Left kidney (tissue), 2 donors: Measurements from ENCODE around the gene BTBD16. TPM values are rescaled to one million over a fixed set of nuclear protein-coding genes. Genes with fewer than 3 reads are reported as not detected.

Experiments used
- DNase-seq: peaks from one replicate; pipeline ENCODE4 v3.0.0-alpha.2; 2013
- polyA plus RNA-seq: library from polyadenylated mRNA; unstranded; fragments of 120-200 nt; gene quantifications from one replicate; pipeline ENCODE4 v1.2.1, GENCODE V29; 2013; ENCODE audit not compliant: insufficient read length

The BTBD16 gene
- polyA plus RNA-seq, 1 donor = 1.4 TPM

- DNase-seq = no peak
These were observed 3.0 kb downstream of the BTBD16 start for GRCh38 chr10:122273966-122274545.

DNA sequence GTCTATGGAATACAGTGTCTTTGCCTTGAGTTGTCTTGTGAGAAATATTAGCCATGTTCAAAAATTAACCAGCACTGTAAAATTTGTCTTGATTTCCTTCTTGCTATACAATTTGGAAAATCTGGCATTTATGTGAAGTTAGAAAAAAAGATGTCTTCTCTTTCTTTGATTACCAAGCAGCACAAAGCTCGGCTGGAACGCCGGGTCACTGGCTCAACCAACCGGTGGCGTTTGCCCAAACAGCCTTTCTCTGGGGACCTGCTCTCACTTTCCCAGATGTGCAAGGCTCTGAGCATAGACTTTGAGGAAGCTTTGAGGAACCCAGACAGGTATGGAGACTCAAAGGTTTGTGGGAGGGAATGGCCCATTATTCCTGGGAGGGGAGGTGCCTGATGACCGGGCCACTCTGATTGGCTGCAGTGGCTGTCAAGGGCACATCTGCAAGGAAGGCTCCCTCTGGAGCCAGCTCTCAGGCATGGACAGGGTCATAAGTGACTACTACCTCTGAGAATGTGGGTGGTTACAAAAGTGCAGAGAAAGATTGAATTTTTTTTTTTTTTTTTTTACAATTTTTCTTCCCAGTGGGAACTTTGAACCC, 5.6 kb downstream of the BTBD16 start:
- no peak for DNase-seq

DNA sequence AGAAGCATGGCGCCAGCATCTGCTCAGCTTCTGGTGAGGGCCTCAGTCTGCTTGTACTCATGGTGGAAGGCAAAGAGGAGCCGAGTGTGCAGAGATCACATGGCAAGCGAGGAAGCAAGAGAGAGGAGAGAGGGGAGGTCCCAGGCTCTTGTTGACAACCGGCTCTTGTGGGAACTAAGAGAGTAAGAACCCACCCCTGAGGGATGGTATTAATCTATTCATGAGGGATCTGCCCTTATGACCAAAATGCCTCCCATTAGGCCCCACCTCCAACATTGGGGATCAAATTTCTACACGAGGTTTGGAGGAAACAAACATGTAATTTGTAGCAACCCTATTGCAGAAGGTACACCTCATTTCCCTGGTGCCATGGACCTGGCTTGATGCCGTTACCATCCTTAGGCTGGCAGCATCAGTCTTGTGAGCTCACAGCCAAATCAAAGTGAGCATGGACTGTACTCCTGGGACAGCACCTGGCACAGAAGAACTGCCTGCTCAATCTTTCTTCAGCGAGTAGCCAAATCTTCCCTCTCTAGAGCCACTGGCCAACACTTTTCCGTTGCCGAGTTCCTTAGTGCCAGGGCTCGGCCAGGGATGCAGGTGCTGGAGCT, 6.5 kb downstream of the BTBD16 start:
- DNase-seq = no peak

DNA sequence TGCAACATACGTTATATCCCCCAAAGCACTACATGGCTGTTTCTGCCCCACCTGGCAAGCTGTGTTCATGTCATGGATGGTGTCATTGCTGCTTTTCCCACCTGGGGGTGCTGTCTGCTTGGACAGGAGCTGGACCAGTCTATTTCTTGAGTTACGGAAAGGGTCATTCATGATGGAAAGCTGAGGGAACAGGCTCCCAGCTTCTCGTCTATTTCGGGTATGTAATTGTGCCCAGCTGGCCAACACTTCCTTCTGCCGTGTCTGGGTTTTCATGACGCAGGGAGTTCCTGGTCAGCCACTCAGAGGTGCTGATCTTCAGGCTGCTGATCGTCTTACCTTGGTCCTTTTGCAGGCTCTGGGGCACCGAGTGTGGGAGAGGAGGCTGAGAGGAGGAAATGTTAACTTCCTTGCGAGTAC, 8.6 kb downstream of the BTBD16 start:
- DNase-seq = peak; percentile 42

DNA sequence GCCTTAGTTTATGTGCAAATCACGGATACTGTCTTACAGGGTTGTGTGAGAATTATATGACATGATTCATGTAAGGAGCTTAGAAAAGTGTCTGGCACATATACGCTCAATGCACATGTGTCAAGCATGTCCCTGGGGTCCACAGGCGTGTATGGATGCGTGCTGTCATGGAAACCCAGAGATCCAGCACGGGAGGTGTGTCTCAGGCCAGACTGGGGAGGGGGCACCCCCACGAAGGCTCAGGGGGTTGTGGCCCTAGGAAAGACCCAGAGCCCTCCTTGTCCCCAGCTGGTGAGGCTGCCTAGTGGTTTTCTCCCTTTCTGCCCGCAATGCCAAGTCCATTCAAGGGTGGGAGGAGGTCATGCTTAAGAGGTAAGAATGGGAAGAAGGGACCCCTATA, 9.1 kb downstream of the BTBD16 start:
- DNase-seq = no peak

DNA sequence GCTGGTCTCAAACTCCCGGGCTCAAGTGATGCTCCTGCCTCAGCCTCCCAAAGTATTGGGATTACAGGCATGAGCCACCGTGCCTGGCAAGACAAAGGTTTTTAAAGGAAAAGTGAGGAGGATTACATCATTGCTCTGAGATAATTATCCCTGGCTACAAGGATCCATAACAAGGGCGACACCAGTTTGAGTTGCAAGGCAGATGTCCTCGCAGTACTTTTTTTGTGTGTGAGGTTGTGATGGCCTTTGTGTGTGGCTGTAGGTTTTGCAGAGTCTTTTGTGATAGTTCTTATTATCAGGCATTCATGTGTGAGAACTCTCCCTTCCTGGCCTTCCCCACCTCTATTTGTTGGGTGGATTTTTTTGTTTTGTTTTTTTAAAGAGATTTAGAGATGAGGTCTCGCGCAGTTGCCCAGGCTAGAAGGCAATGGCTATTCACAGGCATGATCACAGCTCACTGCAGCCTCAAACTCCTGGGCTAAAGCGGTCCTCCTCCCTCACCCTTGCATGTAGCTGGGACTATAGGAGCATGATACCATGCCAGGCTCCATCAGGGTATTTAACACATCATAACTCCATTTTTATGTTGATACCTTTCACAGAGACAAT, 10.0 kb downstream of the BTBD16 start:
- no peak for DNase-seq

GRCh38 chr10:122281751-122282150, 10.7 kb downstream of the BTBD16 start:
- DNase-seq = no peak

DNA sequence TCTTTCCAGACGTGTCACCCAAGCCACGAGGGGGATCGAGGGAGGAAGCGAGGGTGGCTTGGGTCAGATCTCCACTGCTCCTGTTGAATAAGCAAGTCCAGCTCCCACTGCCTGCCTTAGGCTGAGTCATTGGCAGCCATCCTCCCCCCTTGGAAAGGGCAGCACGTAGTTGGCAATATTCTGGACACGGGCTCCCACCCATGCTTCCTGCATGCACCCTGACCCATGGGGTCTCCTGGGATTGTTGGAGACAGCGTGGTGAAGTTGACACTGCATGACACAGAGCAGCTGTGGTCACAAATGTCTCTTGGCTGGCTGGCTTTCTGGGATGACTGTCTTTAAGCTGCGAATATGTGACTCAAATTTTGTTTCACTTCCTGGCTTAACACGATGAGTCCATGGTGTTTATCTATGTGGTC, 11.2 kb downstream of the BTBD16 start:
- no peak for DNase-seq

DNA sequence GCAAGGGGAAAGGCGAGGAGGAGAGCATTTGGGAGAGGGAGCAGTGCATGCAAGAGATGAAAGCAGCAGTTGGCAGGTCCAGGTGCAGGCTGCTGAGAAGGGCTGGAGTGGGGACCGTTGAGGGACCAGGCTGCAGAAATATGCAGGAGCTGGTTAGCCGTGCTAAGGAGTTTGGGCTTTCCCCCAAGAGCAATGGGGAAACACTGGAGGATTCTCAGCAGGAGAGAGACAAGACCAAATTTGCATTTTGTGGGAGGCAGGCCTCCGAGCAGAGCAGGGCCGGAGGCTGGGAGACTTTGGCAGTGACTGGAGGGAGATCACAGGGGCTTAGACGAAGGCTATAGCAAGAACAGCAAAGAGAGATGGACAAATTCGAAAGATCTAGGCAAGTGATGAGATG, 11.8 kb downstream of the BTBD16 start:
- DNase-seq = no peak

DNA sequence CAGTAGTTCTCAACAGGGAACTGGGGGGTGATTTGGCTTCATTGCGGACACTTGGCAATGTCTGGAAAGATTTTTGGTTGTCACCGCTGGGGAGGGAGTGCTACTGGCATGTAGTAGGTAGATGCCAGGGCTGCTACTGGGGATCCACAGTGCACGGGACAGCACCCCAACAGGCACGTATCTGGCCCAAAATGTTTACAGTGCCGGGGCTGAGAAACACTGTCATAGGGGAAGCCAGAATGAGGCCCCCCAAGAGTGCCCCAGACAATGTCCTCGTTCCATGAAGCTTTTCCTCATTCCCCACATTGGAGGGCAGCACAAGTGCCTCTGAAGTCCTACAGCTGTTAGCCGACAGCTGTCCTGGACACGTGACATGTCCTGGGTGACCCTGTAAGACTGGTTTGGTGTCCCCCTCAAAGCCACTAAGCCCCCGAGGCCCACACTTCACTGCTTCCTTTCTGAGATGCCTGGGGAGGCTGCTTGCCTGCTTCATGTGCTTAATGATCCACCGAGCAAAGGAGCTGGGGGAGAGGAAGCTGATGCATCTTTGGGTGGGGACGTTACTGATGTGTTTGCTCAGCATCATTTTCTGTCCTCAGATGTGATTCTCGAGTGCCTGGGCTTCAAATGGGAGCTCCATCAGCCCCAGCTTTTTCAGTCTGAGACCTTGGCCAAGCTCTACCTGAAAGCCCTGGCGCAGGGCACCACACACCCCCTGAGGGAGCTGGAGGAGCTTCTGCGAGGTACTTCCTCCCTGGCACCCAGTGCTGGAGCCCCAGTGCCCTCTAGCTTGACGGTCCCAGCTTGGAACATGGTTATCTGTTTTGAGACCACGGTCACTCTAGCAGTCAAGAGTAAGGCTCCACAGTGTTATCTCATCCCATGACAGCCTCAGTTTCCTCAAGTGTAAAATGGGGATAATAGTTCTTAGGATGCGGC, 14.7 kb downstream of the BTBD16 start:
- no peak for DNase-seq

DNA sequence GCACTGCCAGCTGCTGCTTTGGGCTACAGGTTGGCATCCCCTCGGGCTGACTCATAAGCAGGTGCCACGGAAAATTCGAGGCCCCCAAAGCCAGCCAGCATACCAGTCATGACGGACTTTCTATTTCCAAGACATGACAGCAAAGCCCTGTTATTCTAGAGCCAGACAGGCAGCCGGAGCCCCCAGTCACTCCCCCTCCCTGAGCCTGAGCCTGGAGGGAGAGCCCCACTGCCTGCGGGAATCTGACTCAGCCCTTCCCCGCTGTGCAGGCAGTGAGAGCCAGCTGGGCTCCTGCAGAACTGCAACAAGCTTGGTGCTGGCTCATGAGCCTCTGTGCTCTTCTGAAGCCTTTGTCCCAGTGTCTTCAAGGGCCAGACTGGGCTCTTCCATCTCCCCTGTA, 15.8 kb downstream of the BTBD16 start:
- DNase-seq = no peak

DNA sequence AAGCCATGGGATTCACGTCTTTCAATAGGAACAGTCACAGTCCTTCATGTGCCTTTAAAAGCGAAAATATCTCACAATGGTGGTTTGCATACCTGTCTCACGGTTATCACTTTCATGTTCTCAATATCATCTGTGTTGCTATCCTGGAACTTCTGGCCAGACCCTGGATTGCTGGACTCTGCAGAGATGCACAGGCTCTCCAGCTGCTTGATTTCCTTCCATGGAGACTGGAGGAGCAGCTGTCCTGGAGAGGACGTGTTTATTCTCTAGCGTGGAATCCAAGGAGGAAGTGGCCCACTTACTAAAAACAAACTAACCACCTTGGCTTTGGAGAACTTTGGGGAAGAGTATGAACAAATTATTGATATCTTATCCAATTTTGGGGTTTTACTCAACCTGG, 16.5 kb downstream of the BTBD16 start:
- DNase-seq = no peak

DNA sequence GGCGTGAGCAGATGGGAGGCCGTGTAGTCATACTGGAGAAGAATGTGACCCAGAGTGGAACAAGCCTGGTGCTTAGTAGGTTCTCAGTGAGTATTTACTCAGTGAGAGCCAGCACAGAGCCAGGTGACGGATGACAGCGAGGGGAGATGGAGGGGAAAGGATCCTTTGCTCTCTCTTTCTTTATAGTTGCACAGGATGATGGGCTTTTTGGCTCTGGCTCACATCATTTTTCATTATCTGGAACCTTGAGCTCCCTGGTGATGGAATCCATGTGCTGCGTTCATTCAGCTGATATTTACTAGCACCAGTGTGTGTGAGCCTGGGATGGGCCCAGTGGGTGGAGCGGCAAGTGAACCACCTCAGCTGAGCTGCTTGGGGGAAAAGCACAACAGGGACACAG, 17.2 kb downstream of the BTBD16 start:
- DNase-seq = no peak

GRCh38 chr10:122288917-122289316, 17.8 kb downstream of the BTBD16 start:
- DNase-seq = no peak

DNA sequence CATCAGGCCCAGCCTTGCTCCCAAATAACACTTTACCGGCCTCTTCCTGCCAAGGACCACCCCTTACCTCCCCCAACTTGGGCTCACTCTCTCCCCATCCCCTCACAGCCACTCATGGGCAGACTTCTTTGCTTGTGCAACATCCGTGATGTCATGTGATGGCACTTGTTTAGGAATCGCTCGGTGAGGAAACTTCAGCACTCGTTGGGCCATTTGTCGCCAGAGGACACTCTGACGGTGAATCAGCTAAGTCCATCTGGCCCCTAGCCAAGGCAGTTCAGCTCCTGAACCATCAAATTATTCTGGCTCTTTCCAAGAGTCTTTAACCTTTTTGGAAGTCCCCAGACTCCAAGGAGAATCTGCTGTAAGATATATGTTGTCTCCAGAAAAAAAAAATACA, 19.2 kb downstream of the BTBD16 start:
- DNase-seq = no peak

DNA sequence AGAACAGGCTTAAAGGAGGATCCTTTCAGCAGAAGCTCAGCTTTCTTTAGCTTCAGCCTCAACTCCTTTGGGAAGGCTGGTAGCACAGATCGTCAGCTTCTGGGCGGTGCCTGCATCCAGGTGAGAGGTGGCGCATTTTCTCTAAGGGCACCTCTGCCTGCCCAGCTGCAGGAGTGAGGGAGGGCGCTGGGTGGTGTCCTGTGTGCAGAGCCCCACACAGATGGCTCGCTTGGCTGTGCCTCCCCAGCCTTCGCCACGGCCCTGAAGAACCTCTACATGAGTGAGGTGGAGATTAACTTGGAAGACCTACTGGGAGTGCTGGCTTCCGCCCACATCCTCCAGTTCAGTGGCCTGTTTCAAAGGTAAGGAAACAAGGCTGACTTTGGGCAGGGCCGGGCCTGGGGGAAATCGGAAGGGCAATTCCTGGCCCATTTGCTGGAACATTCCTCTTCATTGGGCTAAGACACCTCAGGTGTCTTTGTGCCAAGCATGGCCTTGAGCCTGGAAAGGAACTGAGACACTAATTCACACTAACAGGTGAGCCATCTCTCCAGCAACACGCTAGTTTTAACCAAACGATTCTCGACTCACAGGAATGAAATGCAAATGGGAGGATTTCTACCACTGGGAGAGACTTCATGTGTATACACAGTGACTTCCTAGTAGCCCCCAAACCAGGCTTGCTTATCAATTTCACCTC, 19.9 kb downstream of the BTBD16 start:
- no peak for DNase-seq

GRCh38 chr10:122291739-122292138, 20.6 kb downstream of the BTBD16 start:
- no peak for DNase-seq

DNA sequence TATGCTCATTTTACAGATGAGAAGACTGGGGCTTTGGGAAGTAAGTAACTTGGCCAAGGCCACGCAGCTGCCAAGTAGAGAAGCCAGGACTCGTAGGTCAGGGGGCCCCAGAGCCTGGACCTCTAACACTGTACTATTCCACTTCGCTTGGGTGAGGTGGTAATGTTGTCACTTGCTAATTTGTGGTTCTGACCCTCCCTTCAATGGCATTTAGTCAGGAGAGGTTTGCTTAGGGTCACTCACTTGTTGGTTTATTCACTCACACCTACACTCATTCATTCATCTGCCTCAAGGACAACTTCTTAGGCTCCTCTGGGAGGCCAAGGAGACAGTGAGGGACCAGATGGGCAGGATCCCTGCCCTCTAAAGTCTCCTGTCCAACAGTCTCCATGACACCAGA, 21.3 kb downstream of the BTBD16 start:
- no peak for DNase-seq

DNA sequence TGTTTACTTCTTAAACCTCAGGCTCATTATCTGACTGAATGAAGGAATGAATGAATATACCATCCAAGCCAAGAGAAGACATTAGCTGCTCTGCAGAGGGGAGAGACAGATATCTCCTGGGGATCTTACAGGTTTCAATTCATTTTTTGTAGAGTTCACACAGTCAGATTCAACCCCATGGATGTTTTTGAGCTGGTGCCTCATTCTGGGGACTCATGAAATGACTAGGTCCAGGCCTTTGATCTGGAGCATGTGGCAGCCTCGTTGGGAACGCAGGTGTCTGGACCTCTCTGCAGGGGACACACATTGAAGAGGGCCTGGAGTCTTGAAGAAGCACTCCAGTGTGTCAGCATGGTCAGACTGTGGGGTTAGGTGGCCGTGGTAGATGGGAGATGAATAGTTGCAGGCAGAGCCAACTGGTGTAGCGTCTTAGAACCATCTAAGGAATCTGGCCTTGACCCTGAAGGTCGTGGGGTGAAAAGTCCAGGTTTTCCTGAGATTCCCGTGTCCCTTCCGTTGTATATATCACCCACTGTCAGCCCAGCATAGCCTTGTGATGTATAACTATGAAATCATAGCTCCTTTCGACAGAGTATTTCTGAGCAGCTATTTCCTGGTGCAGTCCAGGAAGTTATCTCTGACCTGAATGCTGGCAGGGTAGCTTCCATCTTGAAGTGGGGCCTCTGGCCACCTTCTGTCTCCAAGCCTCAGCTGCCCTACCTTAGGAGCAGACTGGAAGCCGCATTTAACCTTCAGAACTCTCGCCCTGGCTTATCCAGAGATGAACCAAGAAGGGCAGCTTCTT, 22.3 kb downstream of the BTBD16 start:
- no peak for DNase-seq

DNA sequence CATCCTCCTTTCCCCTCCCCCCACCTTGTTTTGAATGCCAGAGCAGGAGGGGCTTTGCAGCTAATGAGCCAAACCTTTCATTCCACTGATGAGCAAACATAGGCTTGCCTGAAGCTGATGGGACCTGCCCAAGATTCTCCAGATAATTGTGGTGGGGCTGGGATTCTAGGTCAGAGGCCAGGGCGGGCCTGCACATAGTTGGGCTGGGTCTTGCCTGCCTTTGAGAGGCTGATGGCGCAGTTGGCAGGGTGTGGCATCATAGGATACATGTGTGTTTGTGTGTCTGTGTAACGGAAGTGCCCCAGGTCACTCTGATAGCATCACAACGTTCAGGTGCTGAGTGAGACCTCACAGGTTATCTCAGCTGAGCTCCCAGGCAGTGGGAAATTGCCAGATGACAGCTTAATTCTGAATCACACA, 22.9 kb downstream of the BTBD16 start:
- no peak for DNase-seq
